HG02571 (cell line): ENCODE measurements around the gene LKAAEAR1.

Experiments used
- ATAC-seq: cut with Tn5 transposase; IDR thresholded peaks from one replicate; pipeline ENCODE4 v1.9.1; 2021; ENCODE audit warnings: mild to moderate bottlenecking, moderate library complexity; ENCODE audit not compliant: unreplicated experiment

Gene LKAAEAR1

GRCh38 chr20:64068386-64069208 is 15.6 kb downstream of the LKAAEAR1 start:
- ATAC-seq, result no peak

GRCh38 chr20:64067733-64068307 is 16.4 kb downstream of the LKAAEAR1 start:
- ATAC-seq, result no peak

- ATAC-seq, result no peak
Measured at GRCh38 chr20:64067005-64067632, 17.1 kb downstream of the LKAAEAR1 start.

GRCh38 chr20:64065974-64066343 is 18.2 kb downstream of the LKAAEAR1 start:
- ATAC-seq, result no peak

- ATAC-seq, result no peak
Measured at GRCh38 chr20:64065062-64065973, 18.9 kb downstream of the LKAAEAR1 start.

GRCh38 chr20:64064145-64064698 is 20.0 kb downstream of the LKAAEAR1 start:
- ATAC-seq, result no peak

GRCh38 chr20:64063389-64064144 is 20.6 kb downstream of the LKAAEAR1 start:
- no peak for ATAC-seq

- ATAC-seq, result peak; percentile 69
Measured at GRCh38 chr20:64062596-64063388, 21.4 kb downstream of the LKAAEAR1 start, which contains the start of gene TCEA2. Gene TCEA2 (plus strand): TSS chr20:64063198. CDS start chr20:64063313, 115 bp downstream.

GRCh38 chr20:64062276-64062595 is 22.0 kb downstream of the LKAAEAR1 start:
- ATAC-seq, result no peak

GRCh38 chr20:64058536-64058935 is 25.7 kb downstream of the LKAAEAR1 start:
- no peak for ATAC-seq

- ATAC-seq, result no peak
Measured at GRCh38 chr20:64057628-64058498, 26.3 kb downstream of the LKAAEAR1 start.

GRCh38 chr20:64056889-64057627 is 27.1 kb downstream of the LKAAEAR1 start:
- no peak for ATAC-seq

- ATAC-seq, result no peak
Measured at GRCh38 chr20:64056639-64056888, 27.6 kb downstream of the LKAAEAR1 start.

- ATAC-seq, result no peak
Measured at GRCh38 chr20:64055893-64056638, 28.1 kb downstream of the LKAAEAR1 start.

GRCh38 chr20:64055396-64055892 is 28.8 kb downstream of the LKAAEAR1 start:
- ATAC-seq, result no peak

GRCh38 chr20:64053841-64054661 is 30.1 kb downstream of the LKAAEAR1 start:
- no peak for ATAC-seq
